M059J (cell line): ENCODE measurements around the gene TEX36. TPM values are rescaled to one million over a fixed set of nuclear protein-coding genes. Genes with fewer than 3 reads are reported as not detected.

ENCODE experiments used
- total RNA-seq: library from RNA; depleted of rRNA; stranded (reverse); fragments of >200 nt; shearing (Covaris generic); gene quantifications from 2 replicates; pipeline ENCODE4 v1.2.3, GENCODE V29; 2014; rRNA removed

TEX36 gene
- total RNA-seq, 1 experiment from 2014 or later, result 0.10 TPM

Other genes starting within 250 kb of the TEX36 start
- gene EDRF1, start 36.5 kb upstream of the TEX36 start, total RNA-seq, result 19.8 and 30.2 TPM in 2 replicates
- gene MMP21, start 92.7 kb upstream of the TEX36 start, total RNA-seq, result 0.05 TPM in 1 of 2 replicates, not detected in the other
- gene UROS, start 140.1 kb upstream of the TEX36 start, total RNA-seq, result 73.3 and 100 TPM in 2 replicates
- gene BCCIP, start 140.4 kb upstream of the TEX36 start, total RNA-seq, result 87.6 and 103 TPM in 2 replicates
- 60.0 and 60.7 TPM in 2 replicates for gene DHX32, start 198.1 kb upstream of the TEX36 start, total RNA-seq
- 4.5 and 11.2 TPM in 2 replicates for gene FANK1, start 213.4 kb upstream of the TEX36 start, total RNA-seq